Fibroblast of lung (primary cell): ENCODE measurements around the gene PIM3. TPM values are rescaled to one million over a fixed set of nuclear protein-coding genes. Genes with fewer than 3 reads are reported as not detected.

Source experiments
- DNase-seq, 2 donors: peaks; one replicate each; pipeline versions ENCODE4 v3.0.0 to v3.0.0-alpha.2; 2010; ENCODE audit warnings: low read depth in 2 of 2
- H2AFZ ChIP-seq: 2 replicates; pipeline ENCODE4 v1.5.1; 2012; ENCODE audit warnings: low read length, control low read depth, inconsistent platforms
- H3K27ac ChIP-seq: 2 replicates; pipeline ENCODE4 v1.5.1; 2011; ENCODE audit warnings: low read length, control low read depth; ENCODE audit not compliant: insufficient read depth
- H3K27me3 ChIP-seq: 2 replicates; pipeline ENCODE4 v1.5.1; 2011; ENCODE audit warnings: mild to moderate bottlenecking, low read length; ENCODE audit not compliant: control insufficient read depth, insufficient read depth
- H3K36me3 ChIP-seq: 2 replicates; pipeline ENCODE4 v1.5.1; 2011; ENCODE audit warnings: low read length; ENCODE audit not compliant: control insufficient read depth, insufficient read depth
- H3K4me1 ChIP-seq: 2 replicates; pipeline ENCODE4 v1.5.1; 2011; ENCODE audit warnings: low read length; ENCODE audit not compliant: control insufficient read depth, insufficient read depth; ENCODE audit errors: extremely low read depth
- H3K4me2 ChIP-seq: 2 replicates; pipeline ENCODE4 v1.5.1; 2011; ENCODE audit warnings: low read length, control low read depth; ENCODE audit not compliant: insufficient read depth; ENCODE audit errors: extremely low read depth
- H3K4me3 ChIP-seq, 4 experiments: fragments of 200-600 bp in 1 of 4; sonication (generic) in 1 of 4; replicated peaks in 1 of 4; 2 replicates each; pipeline ENCODE4 v1.5.1; 2011 to 2016; ENCODE audit warnings: low read length in 4 of 4, low read depth in 3 of 4, mild to moderate bottlenecking in 3 of 4, control low read depth in 2 of 4, inconsistent platforms in 1 of 4, mixed read lengths in 1 of 4; ENCODE audit not compliant: insufficient read depth in 1 of 4; ENCODE audit errors: control extremely low read depth in 1 of 4
- H3K79me2 ChIP-seq: 2 replicates; pipeline ENCODE4 v1.5.1; 2012; ENCODE audit warnings: mild to moderate bottlenecking, low read length, inconsistent platforms; ENCODE audit not compliant: control insufficient read depth, insufficient read depth
- H3K9ac ChIP-seq: 2 replicates; pipeline ENCODE4 v1.5.1; 2011; ENCODE audit warnings: mild to moderate bottlenecking, low read length, control low read depth; ENCODE audit not compliant: insufficient read depth
- H3K9me3 ChIP-seq: 2 replicates; pipeline ENCODE4 v1.5.1; 2012; ENCODE audit warnings: low read depth, low read length; ENCODE audit not compliant: control insufficient read depth, insufficient read depth
- H4K20me1 ChIP-seq: 2 replicates; pipeline ENCODE4 v1.5.1; 2011; ENCODE audit warnings: low read length; ENCODE audit not compliant: control insufficient read depth, insufficient read depth; ENCODE audit errors: extremely low read depth
- CTCF ChIP-seq, 2 donors: IDR thresholded peaks in 1 of 2; conservative IDR thresholded peaks in 1 of 2; 1 replicate in 1 of 2; 2 replicates in 1 of 2; pipeline ENCODE4 v1.5.1; 2011 to 2012; ENCODE audit warnings: low read length in 2 of 2, control low read depth in 1 of 2, inconsistent platforms in 1 of 2, low read depth in 1 of 2, mild to moderate bottlenecking in 1 of 2
- EZH2 ChIP-seq: IDR thresholded peaks from 2 replicates; pipeline ENCODE4 v1.5.1; 2012; ENCODE audit warnings: low read length, control low read depth, mild to moderate bottlenecking; ENCODE audit errors: missing control alignments
- polyA plus RNA-seq, 2 donors: library from polyadenylated mRNA; depleted of rRNA in 1 of 2; stranded (reverse) in 1 of 2; unstranded in 1 of 2; fragments of >200 nt; gene quantifications; 2 replicates each; pipeline ENCODE4 v1.2.1, GENCODE V29; 2011 to 2012; ENCODE audit warnings: missing spikeins in 1 of 2
- total RNA-seq: library from RNA; depleted of rRNA; stranded (reverse); fragments of >200 nt; gene quantifications from 2 replicates; pipeline ENCODE4 v1.2.1, GENCODE V29; 2014

The PIM3 gene
- total and polyA plus RNA-seq, 2 donors (not counting 1 experiment from before 2014, with no cell fraction given), result 6.8 to 47.7 TPM

GRCh38 chr22:49937758-49938564 lies 22.6 kb upstream of the PIM3 start:
- Histone ChIP-seq H2AFZ (no peak overlapping the region), H3K27ac (no peak overlapping the region), H3K79me2 (no peaks in the 10 kb centered on the region), H4K20me1 (no peaks in the 10 kb centered on the region), H3K4me2 (no peak overlapping the region), H3K9me3 (no peaks in the 10 kb centered on the region), H3K27me3 (no peaks in the 10 kb centered on the region), H3K9ac (no peak overlapping the region), H3K4me3 (no peak overlapping the region), H3K4me1 (peaks cover 24% of the 10 kb centered on the region), H3K36me3 (no peaks in the 10 kb centered on the region)
- TF ChIP-seq CTCF (conservative IDR thresholded peaks at IDR 0.05 in 1 of 2, IDR thresholded peaks at IDR 0.05 in 1 of 2; ENCODE audit: low read depth in 1 of 2, low read length in 2 of 2) (no peak), EZH2 (no peak)
- DNase-seq, result no peak

GRCh38 chr22:49938565-49939136 lies 21.9 kb upstream of the PIM3 start:
- no peak overlapping the region for H3K9ac ChIP-seq
- no peak overlapping the region for H3K4me3 ChIP-seq
- H3K27ac ChIP-seq, result no peak overlapping the region
- H4K20me1 ChIP-seq, result no peaks in the 10 kb centered on the region
- no peaks in the 10 kb centered on the region for H3K79me2 ChIP-seq
- no peaks in the 10 kb centered on the region for H3K27me3 ChIP-seq
- no peaks in the 10 kb centered on the region for H3K9me3 ChIP-seq
- H3K36me3 ChIP-seq, result no peaks in the 10 kb centered on the region
- H3K4me1 ChIP-seq, result peaks cover 24% of the 10 kb centered on the region
- TF ChIP-seq CTCF (conservative IDR thresholded peaks at IDR 0.05 in 1 of 2, IDR thresholded peaks at IDR 0.05 in 1 of 2; ENCODE audit: low read depth in 1 of 2, low read length in 2 of 2) (no peak), EZH2 (no peak)
- H3K4me2 ChIP-seq, result no peak overlapping the region
- no peak overlapping the region for H2AFZ ChIP-seq
- DNase-seq, result no peak

- TF ChIP-seq CTCF (conservative IDR thresholded peaks at IDR 0.05 in 1 of 2, IDR thresholded peaks at IDR 0.05 in 1 of 2; ENCODE audit: low read depth in 1 of 2, low read length in 2 of 2) (no peak), EZH2 (no peak)
- DNase-seq, result no peak
- no peaks in the 10 kb centered on the region for H3K9me3 ChIP-seq
Observed at GRCh38 chr22:49941507-49942316, 18.9 kb upstream of the PIM3 start.

More at GRCh38 chr22:49941507-49942316, 18.9 kb upstream of the PIM3 start:
- no peaks in the 10 kb centered on the region for H3K36me3 ChIP-seq
- no peak overlapping the region for H3K4me3 ChIP-seq
- H3K79me2 ChIP-seq, result no peaks in the 10 kb centered on the region
- no peak overlapping the region for H3K4me2 ChIP-seq
- no peaks in the 10 kb centered on the region for H4K20me1 ChIP-seq
- no peak overlapping the region for H3K27ac ChIP-seq
- H3K9ac ChIP-seq, result no peak overlapping the region
- no peak overlapping the region for H2AFZ ChIP-seq
- H3K27me3 ChIP-seq, result no peaks in the 10 kb centered on the region
- peaks cover 10% of the 10 kb centered on the region for H3K4me1 ChIP-seq
